Upper lobe of left lung (tissue), 6 donors: ENCODE data around the gene TXNRD2. TPM values are rescaled to one million over a fixed set of nuclear protein-coding genes. Genes with fewer than 3 reads are reported as not detected.
"Not testable (repeated sequence)": the region's sequence is repeated elsewhere in the genome, so short reads cannot be mapped to it uniquely, and the experiment has no call there.

ENCODE experiments used
- ATAC-seq, 2 donors: fragments of 200-7000 bp; cut with Tn5 transposase; one replicate each; pipeline ENCODE4 v1.9.1; 2022; ENCODE audit warnings: mild to moderate bottlenecking in 2 of 2, moderate library complexity in 2 of 2; ENCODE audit not compliant: low FRiP score in 2 of 2
- DNase-seq, 2 donors: peaks; one replicate each; pipeline ENCODE4 v3.0.0-alpha.2; 2019 to 2020
- H3K27ac ChIP-seq, 4 donors: fragments of 200-600 bp; sonication (generic); one replicate each; pipeline ENCODE4 v1.5.1; 2016 to 2019
- H3K27me3 ChIP-seq, 4 donors: fragments of 200-600 bp; sonication (generic); one replicate each; pipeline ENCODE4 v1.5.1; 2017 to 2019
- H3K36me3 ChIP-seq, 4 donors: fragments of 200-600 bp; sonication (generic); one replicate each; pipeline ENCODE4 v1.5.1; 2016 to 2019
- H3K4me1 ChIP-seq, 4 donors: fragments of 200-600 bp; sonication (generic); one replicate each; pipeline ENCODE4 v1.5.1; 2018 to 2019
- H3K4me3 ChIP-seq, 4 donors: fragments of 200-600 bp; sonication (generic); one replicate each; pipeline ENCODE4 v1.5.1; 2017 to 2019; ENCODE audit warnings: mild to moderate bottlenecking in 2 of 4, moderate library complexity in 1 of 4
- H3K9me3 ChIP-seq, 4 donors: fragments of 200-600 bp; sonication (generic); one replicate each; pipeline ENCODE4 v1.5.1; 2018 to 2019
- CTCF ChIP-seq, 6 experiments: fragments of 450-650 bp in 4 of 6; fragments of 200-600 bp in 2 of 6; sonication (generic) in 2 of 6; IDR thresholded peaks; one replicate each; pipeline ENCODE4 v1.5.1; 2016 to 2019; ENCODE audit warnings: antibody characterized with exemption in 6 of 6
- EP300 ChIP-seq, 4 donors: sonication (generic); formaldehyde crosslinking; IDR thresholded peaks; one replicate each; pipeline ENCODE4 v1.5.1; 2017; ENCODE audit warnings: antibody characterized with exemption in 4 of 4, control low read depth in 2 of 4
- POLR2A ChIP-seq, 4 donors: fragments of 450-650 bp; IDR thresholded peaks; one replicate each; pipeline ENCODE4 v1.5.1; 2016 to 2017; ENCODE audit warnings: antibody characterized with exemption in 4 of 4, mild to moderate bottlenecking in 2 of 4
- POLR2AphosphoS5 ChIP-seq, 2 donors: sonication (generic); formaldehyde crosslinking; IDR thresholded peaks; one replicate each; pipeline ENCODE4 v1.5.1; 2017; ENCODE audit warnings: antibody characterized with exemption in 2 of 2
- WGBS, 2 donors: methylation state at CpG; one replicate each; pipeline ENCODE4 v1.1.5; 2017 to 2018; 5-methylcytosine and 5-hydroxymethylcytosine counted together
- total RNA-seq, 6 donors: library from RNA; depleted of rRNA in 4 of 6; stranded (reverse); fragments of >200 nt in 4 of 6; gene quantifications; one replicate each; pipeline versions ENCODE4 v1.1.0 to v1.2.1, GENCODE V29; 2016 to 2021
- donor health status: DM: no; HTN: no; CAD: no; lungs with moderate emphysema.
- donor health status: DM: no; HTN: yes; CAD: no; lungs with severe emphysema.

TXNRD2 gene
- total RNA-seq, 6 donors from 2014 or later = 29.6 to 78.6 (median 49.3) TPM

GRCh38 chr22:19911540-19912270, 29.9 kb downstream of the TXNRD2 start:
- TF ChIP-seq POLR2A (IDR thresholded peaks at IDR 0.05) = no peak
- no peak for TF ChIP-seq POLR2AphosphoS5 (IDR thresholded peaks at IDR 0.05)
- TF ChIP-seq CTCF (IDR thresholded peaks at IDR 0.05) = no peak
- TF ChIP-seq EP300 (IDR thresholded peaks at IDR 0.05) = no peak
- Histone ChIP-seq H3K9me3 (no peaks in the 10 kb centered on the region), H3K4me1 (no peaks in the 10 kb centered on the region), H3K4me3 (no peak overlapping the region), H3K36me3 (peaks cover 31 to 71% (median 57%) of the 10 kb centered on the region in 4 donors), H3K27ac (no peak overlapping the region), H3K27me3 (no peaks in the 10 kb centered on the region)
- WGBS, 2 donors = 67 to 82% methylated on average over 9 to 12 of the region's 12 CpGs
- DNase-seq = no peak
- no peak for ATAC-seq

GRCh38 chr22:19910180-19910744, 31.4 kb downstream of the TXNRD2 start:
- Histone ChIP-seq H3K27me3 (no peaks in the 10 kb centered on the region), H3K27ac (no peak overlapping the region), H3K4me1 (no peaks in the 10 kb centered on the region), H3K9me3 (no peaks in the 10 kb centered on the region), H3K4me3 (no peak overlapping the region), H3K36me3 (peaks cover 23 to 67% (median 48%) of the 10 kb centered on the region in 4 donors)
- DNase-seq (no peak), ATAC-seq (no peak)
- TF ChIP-seq EP300 (IDR thresholded peaks at IDR 0.05) (no peak), POLR2A (IDR thresholded peaks at IDR 0.05) (no peak), POLR2AphosphoS5 (IDR thresholded peaks at IDR 0.05) (no peak), CTCF (IDR thresholded peaks at IDR 0.05) (no peak)
- 32 to 59% methylated on average over 3 to 4 of the region's 4 CpGs for WGBS, 2 donors

- Histone ChIP-seq H3K4me1 (no peaks in the 10 kb centered on the region), H3K36me3 (peaks cover 16 to 61% (median 43%) of the 10 kb centered on the region in 4 donors), H3K9me3 (no peaks in the 10 kb centered on the region), H3K27me3 (no peaks in the 10 kb centered on the region), H3K4me3 (no peak overlapping the region), H3K27ac (no peak overlapping the region)
- ATAC-seq (peak; percentile 89 to 92), DNase-seq (peak in 1 of 2 donors; percentile 85)
- TF ChIP-seq POLR2A (IDR thresholded peaks at IDR 0.05) = no peak
- TF ChIP-seq CTCF (IDR thresholded peaks at IDR 0.05) = peak; percentile 74 to 95 (median 91)
- 34% methylated on average over 5 to 6 of the region's 6 CpGs for WGBS, 2 donors
These were observed 32.1 kb downstream of the TXNRD2 start for GRCh38 chr22:19909350-19910179.

GRCh38 chr22:19907902-19908301, 33.7 kb downstream of the TXNRD2 start:
- H3K4me3 ChIP-seq, ATAC-seq, H3K27ac ChIP-seq, H3K27me3 ChIP-seq, H3K9me3 ChIP-seq, H3K4me1 ChIP-seq, DNase-seq: not testable (repeated sequence)
- peaks cover 4 to 50% (median 28%) of the 10 kb centered on the region in 4 donors for H3K36me3 ChIP-seq
- WGBS, 2 donors = 89 to 94% methylated on average over 13 to 16 of the region's 16 CpGs

- not testable (repeated sequence) for H3K27me3 ChIP-seq, H3K4me1 ChIP-seq, DNase-seq, H3K4me3 ChIP-seq, ATAC-seq, H3K9me3 ChIP-seq, H3K27ac ChIP-seq
- WGBS, 2 donors = 92 to 93% methylated on average over 20 to 25 of the region's 25 CpGs
- peaks cover 4 to 41% (median 21%) of the 10 kb centered on the region in 4 donors for H3K36me3 ChIP-seq
These were observed 34.8 kb downstream of the TXNRD2 start for GRCh38 chr22:19906864-19907263.
